SK-N-SH (cell line): ENCODE data around the gene COIL. TPM values are rescaled to one million over a fixed set of nuclear protein-coding genes. Genes with fewer than 3 reads are reported as not detected.

ENCODE experiments used
- CTCF ChIA-PET: fragments of 300-600, 350-600 bp; formaldehyde crosslinking; extraction: SDS; loops from one replicate; lab custom pipeline; 2021; lab: Yijun Ruan, JAX
- POLR2A ChIA-PET: fragments of 350-600 bp; sonication (Branson Sonifier 250); formaldehyde crosslinking; extraction: SDS; loops from one replicate; lab custom pipeline; 2020; ENCODE audit warnings: antibody characterized with exemption, inconsistent platforms; lab: Yijun Ruan, JAX
- DNase-seq: peaks from one replicate; pipeline ENCODE4 v3.0.0; 2012
- H2AFZ ChIP-seq: fragments of 200-600 bp; sonication (generic); 2 replicates; pipeline ENCODE4 v1.8.1; 2016; ENCODE audit warnings: antibody characterized with exemption, mild to moderate bottlenecking, low read depth
- H3F3A ChIP-seq: fragments of 200-600 bp; sonication (generic); replicated peaks from 2 replicates; pipeline ENCODE3; 2016; ENCODE audit warnings: antibody characterized with exemption, mild to moderate bottlenecking; ENCODE audit not compliant: insufficient read depth
- H3K27ac ChIP-seq, 2 experiments: fragments of 200-500 bp in 1 of 2; fragments of 200-600 bp in 1 of 2; sonication (Bioruptor generic) in 1 of 2; sonication (generic), shearing (Covaris generic) in 1 of 2; 2 replicates each; pipeline versions ENCODE4 v1.5.1 to v1.6.1; 2014 to 2016; ENCODE audit warnings: low read depth in 2 of 2, inconsistent platforms in 1 of 2, low read length in 1 of 2, mild to moderate bottlenecking in 1 of 2, mixed read lengths in 1 of 2
- H3K27me3 ChIP-seq: fragments of 200-600 bp; sonication (generic), shearing (Covaris generic); 2 replicates; pipeline ENCODE4 v1.6.1; 2016; ENCODE audit warnings: mixed run types; ENCODE audit not compliant: insufficient read depth
- H3K36me3 ChIP-seq, 2 experiments: fragments of 200-500 bp in 1 of 2; fragments of 200-600 bp in 1 of 2; sonication (Bioruptor generic) in 1 of 2; sonication (generic) in 1 of 2; replicated peaks in 1 of 2; 2 replicates each; pipeline versions ENCODE3 to v1.5.1; 2014 to 2016; ENCODE audit warnings: low read length in 1 of 2, mild to moderate bottlenecking in 1 of 2; ENCODE audit not compliant: insufficient read depth in 2 of 2, control insufficient read depth in 1 of 2
- H3K4me1 ChIP-seq, 2 experiments: fragments of 200-500 bp in 1 of 2; fragments of 200-600 bp in 1 of 2; sonication (Bioruptor generic) in 1 of 2; sonication (generic), shearing (Covaris generic) in 1 of 2; 2 replicates each; pipeline versions ENCODE4 v1.5.1 to v1.6.1; 2014 to 2016; ENCODE audit warnings: low read depth in 1 of 2, low read length in 1 of 2, mixed run types in 1 of 2; ENCODE audit not compliant: insufficient read depth in 2 of 2, control insufficient read depth in 1 of 2
- H3K4me2 ChIP-seq: fragments of 200-600 bp; sonication (generic), shearing (Covaris generic); 2 replicates; pipeline ENCODE4 v1.6.1; 2017; ENCODE audit warnings: mixed run types
- H3K4me3 ChIP-seq, 2 experiments: fragments of 200-500 bp in 1 of 2; fragments of 200-600 bp in 1 of 2; sonication (Bioruptor generic) in 1 of 2; sonication (generic), shearing (Covaris generic) in 1 of 2; 2 replicates each; pipeline versions ENCODE4 v1.5.1 to v1.8.1; 2014 to 2016; ENCODE audit warnings: low read depth in 2 of 2, inconsistent platforms in 1 of 2, low read length in 1 of 2, mild to moderate bottlenecking in 1 of 2, mixed read lengths in 1 of 2, moderate library complexity in 1 of 2
- H3K79me2 ChIP-seq: fragments of 200-600 bp; sonication (generic); 2 replicates; pipeline ENCODE4 v1.8.1; 2017; ENCODE audit warnings: mild to moderate bottlenecking; ENCODE audit not compliant: insufficient read depth
- H3K9ac ChIP-seq: fragments of 200-600 bp; sonication (generic); 2 replicates; pipeline ENCODE4 v1.6.1; 2017; ENCODE audit warnings: mixed run types
- H3K9me2 ChIP-seq: fragments of 200-600 bp; sonication (generic); 2 replicates; pipeline ENCODE4 v1.6.1; 2017; ENCODE audit warnings: mixed run types
- H3K9me3 ChIP-seq: fragments of 200-600 bp; sonication (generic); 2 replicates; pipeline ENCODE4 v1.6.1; 2017; ENCODE audit warnings: mixed run types, mild to moderate bottlenecking, moderate library complexity
- H4K20me1 ChIP-seq: fragments of 200-600 bp; sonication (generic); 2 replicates; pipeline ENCODE4 v1.6.1; 2017; ENCODE audit warnings: mild to moderate bottlenecking, mixed run types; ENCODE audit not compliant: insufficient read depth
- CTCF ChIP-seq: fragments of 200-600 bp; sonication (generic); IDR thresholded peaks from 2 replicates; pipeline ENCODE4 v1.6.1; 2017; ENCODE audit warnings: antibody characterized with exemption, mild to moderate bottlenecking, moderate library complexity
- ELF1 ChIP-seq: IDR thresholded peaks from 2 replicates; pipeline ENCODE4 v1.4.0; 2012
- FOSL2 ChIP-seq: IDR thresholded peaks from 2 replicates; pipeline ENCODE4 v1.4.0; 2012; ENCODE audit warnings: low read depth, mild to moderate bottlenecking, moderate library complexity, borderline replicate concordance
- FOXM1 ChIP-seq: IDR thresholded peaks from 2 replicates; pipeline ENCODE4 v1.4.0; 2012; ENCODE audit warnings: low read depth, mild to moderate bottlenecking
- GATA2 ChIP-seq: sonication (generic); formaldehyde crosslinking; IDR thresholded peaks from 2 replicates; pipeline ENCODE4 v1.5.0; 2020; ENCODE audit warnings: mild to moderate bottlenecking, missing genetic modification reagents
- IRF3 ChIP-seq: fragments of 150-350 bp; IDR thresholded peaks from 2 replicates; pipeline ENCODE4 v1.6.1; 2016; ENCODE audit warnings: mild to moderate bottlenecking, low read depth, low read length
- MAX ChIP-seq: IDR thresholded peaks from 2 replicates; pipeline ENCODE4 v1.4.0; 2012; ENCODE audit warnings: low read depth
- MEF2A ChIP-seq: IDR thresholded peaks from 2 replicates; pipeline ENCODE4 v1.4.0; 2012; ENCODE audit warnings: low read depth, borderline replicate concordance
- MXI1 ChIP-seq: IDR thresholded peaks from 2 replicates; pipeline ENCODE4 v1.6.1; 2012; ENCODE audit warnings: mild to moderate bottlenecking, low read depth, low read length, improper control_type of control experiment
- NFIC ChIP-seq: IDR thresholded peaks from 2 replicates; pipeline ENCODE4 v1.4.0; 2012; ENCODE audit warnings: borderline replicate concordance
- NRF1 ChIP-seq: IDR thresholded peaks from 2 replicates; pipeline ENCODE4 v1.6.1; 2012; ENCODE audit warnings: low read depth, mild to moderate bottlenecking, low read length
- RCOR1 ChIP-seq: fragments of 150-350 bp; IDR thresholded peaks from 2 replicates; pipeline ENCODE4 v1.6.1; 2017; ENCODE audit warnings: antibody characterized with exemption, low read length
- RFX5 ChIP-seq: IDR thresholded peaks from 2 replicates; pipeline ENCODE4 v1.6.1; 2012; ENCODE audit warnings: mild to moderate bottlenecking, improper control_type of control experiment, low read length
- SIN3A ChIP-seq: IDR thresholded peaks from 2 replicates; pipeline ENCODE4 v1.6.1; 2012; ENCODE audit warnings: low read depth, mild to moderate bottlenecking, low read length, moderate library complexity, borderline replicate concordance
- TCF12 ChIP-seq: IDR thresholded peaks from 2 replicates; pipeline ENCODE4 v1.4.0; 2012
- USF1 ChIP-seq: IDR thresholded peaks from 2 replicates; pipeline ENCODE4 v1.4.0; 2012; ENCODE audit warnings: low read depth, borderline replicate concordance
- ZBTB33 ChIP-seq: IDR thresholded peaks from 2 replicates; pipeline ENCODE4 v1.4.0; 2012; ENCODE audit warnings: low read depth, borderline replicate concordance
- WGBS: methylation state at CpG from one replicate; pipeline ENCODE4 v1.1.6; 2017; ENCODE audit warnings: low lambda C conversion rate; 5-methylcytosine and 5-hydroxymethylcytosine counted together
- polyA plus RNA-seq, 3 experiments: library from polyadenylated mRNA; depleted of rRNA; stranded (reverse); fragments of >200 nt; gene quantifications; 2 replicates each; pipeline ENCODE4 v1.2.3, GENCODE V29; 2012

The COIL gene
- polyA plus RNA-seq, 1 of the 3 experiments (the other 2 are of a cell fraction), result 3.9 TPM

GRCh38 chr17:56894859-56895455, 65.9 kb downstream of the COIL start:
- Histone ChIP-seq H3K79me2 (no peaks in the 10 kb centered on the region), H3K36me3 (peaks cover 10 to 64% of the 10 kb centered on the region in 2 experiments), H3K9ac (no peak overlapping the region), H3K4me1 (peaks cover 0 to 3% of the 10 kb centered on the region in 2 experiments; a peak in 1 of 4 replicates), H3F3A (peaks cover 5% of the 10 kb centered on the region), H3K4me3 (no peak overlapping the region), H4K20me1 (no peaks in the 10 kb centered on the region), H3K27ac (no peak overlapping the region), H2AFZ (no peak overlapping the region), H3K9me2 (no peaks in the 10 kb centered on the region), H3K4me2 (no peak overlapping the region), H3K9me3 (no peaks in the 10 kb centered on the region), H3K27me3 (no peaks in the 10 kb centered on the region)
- POLR2A ChIA-PET, result interaction anchor here (1.9 kb wide), 1 partner anchor 19 kb away, joined by 7 read pairs; the partner anchor contains the start of gene TRIM25
- CTCF ChIA-PET, result interaction anchor here (0.7 to 1.9 kb wide), 5 partner anchors 9 to 76 kb away, joined by 3 to 5 read pairs (median 3); no protein-coding TSS in a partner anchor
- TF ChIP-seq MAX (no peak), ELF1 (no peak), MXI1 (no peak)
- 96% methylated on average over 20 of the region's 20 CpGs for WGBS
- no peak for DNase-seq

- Histone ChIP-seq H3K4me1 (peaks cover 0 to 3% of the 10 kb centered on the region in 2 experiments; a peak in 1 of 4 replicates), H3K4me2 (no peak overlapping the region), H3F3A (peaks cover 5% of the 10 kb centered on the region), H3K4me3 (no peak overlapping the region), H3K9ac (no peak overlapping the region), H3K79me2 (no peaks in the 10 kb centered on the region), H4K20me1 (no peaks in the 10 kb centered on the region), H3K27ac (no peak overlapping the region), H3K9me2 (no peaks in the 10 kb centered on the region), H2AFZ (no peak overlapping the region), H3K27me3 (no peaks in the 10 kb centered on the region), H3K9me3 (no peaks in the 10 kb centered on the region; the same call in 1 of the 2 replicates), H3K36me3 (peaks cover 25 to 62% of the 10 kb centered on the region in 2 experiments)
- ChIA-PET CTCF (interaction anchor here (1.0 to 1.9 kb wide), 3 partner anchors 9 to 113 kb away, joined by 3 to 5 read pairs (median 4); no protein-coding TSS in a partner anchor), POLR2A (interaction anchor here (1.9 kb wide), 1 partner anchor 20 kb away, joined by 7 read pairs; the partner anchor contains the start of gene TRIM25)
- TF ChIP-seq USF1, result no peak
- no peak for TF ChIP-seq IRF3
- no peak for TF ChIP-seq RFX5
- TF ChIP-seq GATA2 (CRISPR knock-in tag), result no peak
- TF ChIP-seq NFIC, result no peak
- TF ChIP-seq SIN3A, result no peak
- TF ChIP-seq FOXM1, result no peak
- TF ChIP-seq NRF1, result no peak
- TF ChIP-seq MXI1, result no peak
- TF ChIP-seq CTCF, result no peak
- TF ChIP-seq MEF2A, result no peak
- no peak for TF ChIP-seq RCOR1
- no peak for TF ChIP-seq FOSL2
- TF ChIP-seq TCF12, result no peak
- no peak for TF ChIP-seq ELF1
- no peak for TF ChIP-seq ZBTB33
- no peak for DNase-seq
- 94% methylated on average over 7 of the region's 7 CpGs for WGBS
Observed at GRCh38 chr17:56893503-56893902, 67.3 kb downstream of the COIL start.
